HepG2 (cell line): ENCODE data around the gene CPLANE2. TPM values are rescaled to one million over a fixed set of nuclear protein-coding genes. Genes with fewer than 3 reads are reported as not detected.

Source experiments
- ATAC-seq: fragments of 200-7000 bp; cut with Tn5 transposase; 3 replicates; pipeline ENCODE4 v1.9.1; 2020; ENCODE audit warnings: mild to moderate bottlenecking, moderate library complexity
- BruUV-seq: library from RNA; stranded (reverse); fragments of 400-500 nt; replicated peaks from 2 replicates; lab custom pipeline; 2021; lab: Mats Ljungman, UMichigan
- CTCF ChIA-PET: fragments of 300-600 bp; formaldehyde crosslinking; extraction: SDS; loops from one replicate; lab custom pipeline; 2021; ENCODE audit warnings: low total read pairs, inconsistent platforms, low intra/inter-chr PET ratio; lab: Yijun Ruan, JAX
- POLR2A ChIA-PET: fragments of 350-600 bp; sonication (Branson Sonifier 250); formaldehyde crosslinking; loops from one replicate; lab custom pipeline; 2020; ENCODE audit warnings: antibody characterized with exemption, inconsistent platforms; lab: Yijun Ruan, JAX
- DNase-seq: peaks from one replicate; pipeline ENCODE4 v3.0.0-alpha.2; 2015; ENCODE audit warnings: low spot score
- FAIRE-seq: peaks from 3 replicates; lab custom pipeline; 2011; peaks lifted over from hg19 to GRCh38; lab: Jason Lieb, UNC
- H2AFZ ChIP-seq: one replicate; pipeline ENCODE4 v1.6.1; 2011; ENCODE audit warnings: low read length, inconsistent platforms
- H3K27ac ChIP-seq: fragments of 300-600 bp; 3 replicates; pipeline ENCODE4 v1.8.0; 2011; ENCODE audit warnings: mixed run types, mild to moderate bottlenecking, mixed read lengths, low read length, inconsistent platforms; ENCODE audit not compliant: insufficient read depth; ENCODE audit errors: extremely low read length
- H3K27me3 ChIP-seq, 2 experiments: fragments of 200-600 bp in 1 of 2; 2 replicates in 1 of 2; 3 replicates in 1 of 2; pipeline versions ENCODE4 v1.6.0 to v1.8.0; 2011; ENCODE audit warnings: low read length in 2 of 2, mild to moderate bottlenecking in 2 of 2, moderate library complexity in 2 of 2, inconsistent platforms in 1 of 2; ENCODE audit not compliant: insufficient read depth in 2 of 2, control insufficient read depth in 1 of 2
- H3K36me3 ChIP-seq, 2 experiments: fragments of 200-600 bp in 1 of 2; replicated peaks in 1 of 2; 2 replicates in 1 of 2; 3 replicates in 1 of 2; pipeline versions ENCODE4 v1.5.1 to v1.8.0; 2011; ENCODE audit warnings: low read length in 2 of 2, inconsistent platforms in 1 of 2; ENCODE audit not compliant: insufficient read depth in 2 of 2, control insufficient read depth in 1 of 2
- H3K4me1 ChIP-seq: 2 replicates; pipeline ENCODE4 v1.5.1; 2012; ENCODE audit warnings: low read length, inconsistent platforms; ENCODE audit not compliant: insufficient read depth
- H3K4me2 ChIP-seq: 2 replicates; pipeline ENCODE4 v1.6.0; 2011; ENCODE audit warnings: low read depth, low read length, inconsistent platforms
- H3K4me3 ChIP-seq, 3 experiments: fragments of 200-600 bp in 1 of 3; sonication (generic), shearing (Covaris generic) in 1 of 3; replicated peaks in 1 of 3; 2 replicates each; pipeline ENCODE4 v1.5.1; 2011 to 2016; ENCODE audit warnings: low read length in 3 of 3, inconsistent platforms in 2 of 3, low read depth in 2 of 3, mild to moderate bottlenecking in 2 of 3, control low read depth in 1 of 3, mixed read lengths in 1 of 3; ENCODE audit not compliant: insufficient read depth in 1 of 3
- H3K79me2 ChIP-seq: one replicate; pipeline ENCODE4 v1.6.1; 2011; ENCODE audit warnings: low read length, inconsistent platforms; ENCODE audit not compliant: insufficient read depth
- H3K9ac ChIP-seq: 2 replicates; pipeline ENCODE4 v1.6.0; 2011; ENCODE audit warnings: mild to moderate bottlenecking, low read depth, low read length, inconsistent platforms; ENCODE audit not compliant: insufficient read depth
- H3K9me3 ChIP-seq: 2 replicates; pipeline ENCODE4 v1.5.1; 2012; ENCODE audit warnings: mild to moderate bottlenecking, low read length
- H4K20me1 ChIP-seq: 2 replicates; pipeline ENCODE4 v1.6.0; 2011; ENCODE audit warnings: inconsistent platforms, mild to moderate bottlenecking, low read length, moderate library complexity; ENCODE audit not compliant: insufficient read depth
- ARNT ChIP-seq: fragments of 450-650 bp; IDR thresholded peaks from 2 replicates; pipeline ENCODE4 v1.6.1; 2017
- CBX1 ChIP-seq: IDR thresholded peaks from one replicate; pipeline ENCODE4 v1.6.1; 2016; ENCODE audit warnings: antibody characterized with exemption, low read depth
- HOXA3 ChIP-seq: sonication (generic); formaldehyde crosslinking; IDR thresholded peaks from 2 replicates; pipeline ENCODE4 v1.5.0; 2020; ENCODE audit warnings: missing genetic modification reagents
- HOXD1 ChIP-seq: sonication (generic); formaldehyde crosslinking; IDR thresholded peaks from 2 replicates; pipeline ENCODE4 v1.5.0; 2020; ENCODE audit warnings: missing genetic modification reagents
- NFE2L1 ChIP-seq: sonication (generic); formaldehyde crosslinking; IDR thresholded peaks from 2 replicates; pipeline ENCODE4 v1.4.0; 2020; ENCODE audit warnings: missing genetic modification reagents, mild to moderate bottlenecking, borderline replicate concordance
- SIN3B ChIP-seq: fragments of 150-350 bp; IDR thresholded peaks from 2 replicates; pipeline ENCODE4 v1.6.1; 2014; ENCODE audit warnings: low read length
- SP5 ChIP-seq: IDR thresholded peaks from 2 replicates; pipeline ENCODE4 v1.6.1; 2016; ENCODE audit warnings: low read depth, borderline replicate concordance
- ZFP82 ChIP-seq: sonication (generic); formaldehyde crosslinking; IDR thresholded peaks from 2 replicates; pipeline ENCODE4 v1.5.1; 2020; ENCODE audit warnings: mild to moderate bottlenecking, missing genetic modification reagents, borderline replicate concordance
- ZNF451 ChIP-seq: sonication (generic); formaldehyde crosslinking; IDR thresholded peaks from 2 replicates; pipeline ENCODE4 v1.5.0; 2020; ENCODE audit warnings: mild to moderate bottlenecking, missing genetic modification reagents
- ZNF619 ChIP-seq: sonication (generic); formaldehyde crosslinking; IDR thresholded peaks from 2 replicates; pipeline ENCODE4 v1.4.0; 2020; ENCODE audit warnings: mild to moderate bottlenecking, missing genetic modification reagents
- WGBS: methylation state at CpG from one replicate; pipeline ENCODE4 v1.1.6; 2017; ENCODE audit warnings: low lambda C conversion rate; 5-methylcytosine and 5-hydroxymethylcytosine counted together
- in situ Hi-C: cut with HindIII; loops from 2 replicates; pipeline ENCODE4 v1.10.0; 2017; ENCODE audit warnings: low pct_unique_long_range_greater_than_20kb; ENCODE audit not compliant: extremely low pct_ligation_motif_present
- intact Hi-C: fragments of 100-400 bp; cut with micrococcal nuclease; formaldehyde crosslinking; loops from one replicate; pipeline ENCODE4 v1.10.0; 2022; ENCODE audit not compliant: unreplicated experiment
- polyA plus RNA-seq, 8 experiments: library from polyadenylated mRNA; depleted of rRNA in 3 of 8; stranded (reverse) in 7 of 8; unstranded in 1 of 8; fragments of >200 nt; fragmentation: Illumina TruSeq in 4 of 8; extraction: Trizol in 4 of 8; gene quantifications; 2 replicates each; pipeline versions ENCODE4 v1.2.1 to v1.2.3, GENCODE V29; 2011 to 2016; ENCODE audit warnings: low read depth in 4 of 8, missing spikeins in 1 of 8, mixed read lengths in 1 of 8; ENCODE audit not compliant: insufficient read depth in 1 of 8
- total RNA-seq, 5 experiments: library from RNA; depleted of rRNA; stranded (reverse); fragments of >200 nt; fragmentation: Illumina TruSeq; extraction: Trizol; gene quantifications; 2 replicates each; pipeline ENCODE4 v1.2.3, GENCODE V29; 2016; ENCODE audit warnings: low read depth in 1 of 5
- TF ChIP-seq, protein P1 (sequence below): sonication (generic); formaldehyde crosslinking; IDR thresholded peaks from 2 replicates; pipeline ENCODE4 v1.5.1; 2020; ENCODE audit warnings: mild to moderate bottlenecking, missing genetic modification reagents, moderate library complexity

The CPLANE2 gene
- total and polyA plus RNA-seq, 2 of the 13 experiments (the other 11 are each of a cell fraction or from before 2014, with no cell fraction given), result 0.29 to 1.6 TPM

DNA sequence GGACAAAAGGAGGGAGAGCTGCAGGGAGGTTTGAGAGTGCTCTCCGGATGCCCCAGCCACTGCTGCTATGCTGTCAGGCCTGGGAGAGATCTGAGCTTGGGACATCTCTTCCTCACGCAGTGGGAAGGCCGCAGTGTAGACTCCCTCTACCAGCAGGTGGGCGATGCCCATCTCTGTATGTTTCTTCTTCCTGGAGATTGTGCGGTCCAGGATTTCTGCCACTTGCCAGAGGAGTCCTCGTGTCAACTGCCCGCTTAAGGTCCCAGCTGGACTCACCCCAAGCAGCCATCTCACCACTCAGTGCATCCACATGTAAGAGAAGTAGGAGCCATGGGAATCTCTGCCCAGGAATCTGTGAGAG, 10.9 kb downstream of the CPLANE2 start:
- ChIA-PET CTCF (no interaction called here), POLR2A (interaction anchor here (0.7 kb wide), 1 partner anchor 121 kb away, joined by 4 read pairs; no protein-coding TSS in a partner anchor)
- Histone ChIP-seq H4K20me1 (no peaks in the 10 kb centered on the region), H3K79me2 (no peaks in the 10 kb centered on the region), H3K27ac (no peak overlapping the region), H3K9ac (no peak overlapping the region), H3K27me3 (peaks cover 1 to 8% of the 10 kb centered on the region in 2 experiments; a peak in 3 of 5 replicates), H3K4me1 (no peaks in the 10 kb centered on the region), H2AFZ (no peak overlapping the region), H3K4me3 (no peak overlapping the region), H3K4me2 (no peak overlapping the region), H3K36me3 (no peaks in the 10 kb centered on the region), H3K9me3 (no peaks in the 10 kb centered on the region)
- in situ Hi-C loops, result no loop called here
- DNase-seq (no peak), FAIRE-seq (no peak), ATAC-seq (no peak)
- WGBS, result 57% methylated on average over 7 of the region's 7 CpGs
- BruUV-seq, result no TSS peak
- intact Hi-C loops, result no loop called here
- TF ChIP-seq HOXD1 (CRISPR knock-in tag), result no peak
- no peak for TF ChIP-seq SP5 (CRISPR knock-in tag)
- TF ChIP-seq ZFP82 (CRISPR knock-in tag), result no peak
- no peak for TF ChIP-seq HOXA3 (CRISPR knock-in tag)
- TF ChIP-seq ARNT, result no peak
- TF ChIP-seq, protein P1, sequence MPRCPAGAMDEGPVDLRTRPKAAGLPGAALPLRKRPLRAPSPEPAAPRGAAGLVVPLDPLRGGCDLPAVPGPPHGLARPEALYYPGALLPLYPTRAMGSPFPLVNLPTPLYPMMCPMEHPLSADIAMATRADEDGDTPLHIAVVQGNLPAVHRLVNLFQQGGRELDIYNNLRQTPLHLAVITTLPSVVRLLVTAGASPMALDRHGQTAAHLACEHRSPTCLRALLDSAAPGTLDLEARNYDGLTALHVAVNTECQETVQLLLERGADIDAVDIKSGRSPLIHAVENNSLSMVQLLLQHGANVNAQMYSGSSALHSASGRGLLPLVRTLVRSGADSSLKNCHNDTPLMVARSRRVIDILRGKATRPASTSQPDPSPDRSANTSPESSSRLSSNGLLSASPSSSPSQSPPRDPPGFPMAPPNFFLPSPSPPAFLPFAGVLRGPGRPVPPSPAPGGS (CRISPR knock-in tag), result no peak
- TF ChIP-seq NFE2L1 (CRISPR knock-in tag), result no peak
- TF ChIP-seq SIN3B, result no peak
- TF ChIP-seq ZNF451 (CRISPR knock-in tag), result no peak
- no peak for TF ChIP-seq ZNF619
- TF ChIP-seq CBX1, result no peak
